GM04504 (cell line): ENCODE results near the gene PLXND1.
A peak's percentile ranks its signal among the peaks of the same experiment; 100 is the strongest.
"Not testable (repeated sequence)": the region's sequence is repeated elsewhere in the genome, so short reads cannot be mapped to it uniquely, and the experiment has no call there.

ENCODE experiments used
- DNase-seq: peaks from one replicate; pipeline ENCODE4 v3.0.0-alpha.2; 2012; ENCODE audit warnings: low read depth

The PLXND1 gene

GRCh38 chr3:129612534-129613366, 6.3 kb upstream of the PLXND1 start:
- no peak for DNase-seq

- no peak for DNase-seq
Measured at GRCh38 chr3:129611812-129612533, 5.5 kb upstream of the PLXND1 start.

GRCh38 chr3:129611446-129611800, 4.9 kb upstream of the PLXND1 start:
- no peak for DNase-seq

GRCh38 chr3:129610794-129611445, 4.4 kb upstream of the PLXND1 start:
- not testable (repeated sequence) for DNase-seq

- no peak for DNase-seq
Measured at GRCh38 chr3:129610276-129610675, 3.8 kb upstream of the PLXND1 start.

DNA sequence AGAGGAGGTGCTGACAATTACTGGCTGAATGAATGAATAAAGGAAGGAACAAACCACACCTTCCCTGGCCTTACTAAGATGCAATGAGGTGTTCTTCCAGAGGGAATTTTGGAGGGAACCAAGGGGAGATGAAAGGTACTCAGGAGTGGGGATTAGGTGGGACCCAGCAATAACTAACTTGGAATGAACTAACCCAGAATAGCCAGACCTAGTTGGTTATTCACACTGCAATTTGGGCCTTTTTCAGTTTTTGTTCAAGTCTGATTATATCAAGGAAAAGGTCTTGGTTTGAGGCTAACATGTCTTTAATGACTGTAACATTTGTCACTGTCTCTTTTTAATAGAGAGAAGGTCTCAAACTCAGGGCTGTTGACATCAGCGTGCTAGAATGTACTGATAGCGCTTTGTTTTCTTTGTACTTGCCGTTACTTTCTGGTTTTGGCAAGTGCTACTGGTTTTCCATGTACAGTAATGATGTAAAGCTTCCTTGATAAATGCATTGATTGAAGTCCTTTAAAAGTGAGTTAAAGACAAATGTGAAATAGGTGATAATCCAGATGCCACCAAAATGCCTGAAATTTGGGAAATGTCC, 3.2 kb upstream of the PLXND1 start:
- no peak for DNase-seq

GRCh38 chr3:129608936-129609590, 2.6 kb upstream of the PLXND1 start:
- DNase-seq: no peak

- DNase-seq: no peak
Measured at GRCh38 chr3:129608087-129608935, 1.8 kb upstream of the PLXND1 start.

DNA sequence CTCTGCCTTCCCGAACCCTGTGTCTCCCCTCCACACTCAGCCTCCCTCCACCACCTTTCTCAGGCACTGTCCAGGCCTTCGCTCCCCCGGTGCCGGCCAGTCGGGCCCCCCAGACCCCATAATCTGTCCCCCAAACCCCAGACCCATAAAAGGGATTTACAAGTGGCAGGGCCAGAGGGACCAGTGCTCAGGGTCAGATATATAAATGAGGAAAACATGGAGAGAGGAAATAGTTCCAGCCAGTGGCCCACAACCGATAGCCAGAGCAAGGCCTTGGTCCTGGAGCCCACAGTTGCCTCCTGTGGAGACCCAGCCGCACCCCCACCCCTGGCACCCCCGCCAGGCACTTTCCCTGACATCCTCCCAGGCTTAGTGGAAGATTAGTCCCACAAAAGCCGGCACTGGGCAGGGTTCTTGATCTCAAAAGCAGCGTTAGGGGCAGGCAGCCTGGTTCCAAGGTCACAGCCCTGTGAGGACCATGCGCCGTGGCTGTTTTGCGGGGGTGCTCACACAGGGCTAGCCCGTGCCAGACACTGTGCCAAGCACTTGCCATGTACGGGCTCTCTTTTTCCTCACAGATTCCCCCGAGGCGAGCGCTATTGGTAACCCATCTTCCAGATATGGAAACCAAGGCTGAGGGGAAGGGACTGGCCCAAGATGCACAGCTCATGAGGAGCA, 1.1 kb upstream of the PLXND1 start:
- DNase-seq: no peak

- no peak for DNase-seq
Measured at GRCh38 chr3:129605922-129606635, 397 bp downstream of the PLXND1 start.

- no peak for DNase-seq
Measured at GRCh38 chr3:129605203-129605921, 1.1 kb downstream of the PLXND1 start.

- DNase-seq: no peak
Measured at GRCh38 chr3:129604767-129605166, 1.7 kb downstream of the PLXND1 start.

- no peak for DNase-seq
Measured at GRCh38 chr3:129603991-129604749, 2.3 kb downstream of the PLXND1 start.

DNA sequence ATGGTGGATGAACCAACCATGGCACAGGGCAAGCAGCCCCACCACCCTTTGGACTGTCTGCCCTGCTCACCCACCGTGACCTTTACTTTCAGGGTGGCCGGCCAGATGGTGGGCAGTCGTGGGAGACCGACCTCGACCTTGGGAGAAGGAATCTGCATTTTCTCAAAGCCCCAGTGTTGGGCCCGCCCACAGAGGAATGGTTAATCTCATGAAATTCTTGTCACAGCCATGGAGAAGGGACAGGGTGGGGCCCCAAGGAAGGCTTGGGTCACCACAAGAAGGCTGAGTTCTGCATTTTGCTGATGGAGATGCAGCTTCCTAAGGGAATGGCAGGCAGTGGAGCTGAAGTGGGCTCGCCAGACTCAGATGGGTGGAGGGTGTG, 2.9 kb downstream of the PLXND1 start:
- DNase-seq: no peak

DNA sequence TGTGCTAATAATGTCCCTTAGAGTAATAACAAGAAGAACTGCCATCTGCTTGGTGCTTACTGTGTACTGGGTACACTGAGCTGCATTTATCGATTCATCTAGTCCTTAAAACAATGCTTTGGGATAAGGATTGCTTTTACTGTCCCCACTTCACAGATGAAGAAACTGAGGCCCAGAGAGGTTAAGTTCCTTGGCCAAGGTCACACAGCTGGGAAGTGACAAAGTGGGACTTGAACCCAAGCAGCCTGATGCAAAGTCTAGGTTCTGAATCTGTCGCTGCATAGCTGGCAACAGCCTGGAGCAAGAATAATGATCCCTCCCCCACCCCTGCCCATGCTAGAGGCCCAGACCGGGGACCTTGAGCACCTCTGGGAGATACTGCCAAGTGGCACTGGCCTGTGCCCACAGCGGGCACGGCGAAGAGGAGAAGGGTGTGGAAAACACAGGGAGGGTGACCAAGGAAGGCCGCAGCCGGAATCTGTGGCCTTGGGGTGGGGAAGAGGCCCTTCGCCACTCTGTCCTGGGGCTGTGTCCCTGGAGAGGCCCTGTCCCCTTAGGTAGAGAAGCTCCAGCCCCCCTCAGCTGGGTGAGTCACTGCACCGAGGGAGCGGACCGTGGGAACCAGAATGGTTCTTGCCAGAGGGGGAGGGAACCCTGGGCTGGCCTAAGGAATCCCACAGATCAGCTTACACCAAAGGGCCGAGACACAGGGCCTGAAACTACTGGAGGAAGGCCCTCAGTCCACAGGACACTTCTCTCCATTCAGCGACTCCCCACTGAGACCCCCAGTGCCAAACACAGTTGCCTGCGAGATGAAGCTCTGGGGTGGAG, 3.5 kb downstream of the PLXND1 start:
- DNase-seq: peak; percentile 95

DNA sequence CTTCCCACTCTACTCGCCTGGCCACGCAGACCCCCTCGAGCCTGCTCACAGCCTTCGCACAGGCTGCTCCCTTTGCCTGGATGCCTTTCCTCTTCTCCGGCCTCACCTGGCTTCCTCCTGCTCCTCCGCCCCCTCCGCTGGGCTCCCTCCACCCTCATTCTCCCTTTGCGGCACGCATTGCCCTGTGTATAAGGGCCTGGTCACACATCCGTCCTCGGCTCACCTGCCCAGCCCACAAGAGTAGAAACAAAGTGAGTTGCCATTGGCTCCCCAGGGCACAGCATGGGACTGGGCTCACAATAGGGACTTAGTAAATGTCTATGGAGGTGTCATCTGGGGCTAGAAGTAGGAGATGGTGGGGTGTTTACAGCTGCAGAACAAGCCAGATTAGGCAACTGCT, 4.2 kb downstream of the PLXND1 start:
- DNase-seq: no peak

- DNase-seq: no peak
Measured at GRCh38 chr3:129601713-129602112, 4.8 kb downstream of the PLXND1 start.

- DNase-seq: no peak
Measured at GRCh38 chr3:129600348-129600747, 6.1 kb downstream of the PLXND1 start.
